NCI-H1436 treated with DMSO at 0.1 percent for 48 hours (cell line): ENCODE data around the gene MXI1.

Experiments
- DNase-seq: peaks from one replicate; lab custom pipeline; 2025; lab: John Stamatoyannopoulos, UW

MXI1 gene

DNA sequence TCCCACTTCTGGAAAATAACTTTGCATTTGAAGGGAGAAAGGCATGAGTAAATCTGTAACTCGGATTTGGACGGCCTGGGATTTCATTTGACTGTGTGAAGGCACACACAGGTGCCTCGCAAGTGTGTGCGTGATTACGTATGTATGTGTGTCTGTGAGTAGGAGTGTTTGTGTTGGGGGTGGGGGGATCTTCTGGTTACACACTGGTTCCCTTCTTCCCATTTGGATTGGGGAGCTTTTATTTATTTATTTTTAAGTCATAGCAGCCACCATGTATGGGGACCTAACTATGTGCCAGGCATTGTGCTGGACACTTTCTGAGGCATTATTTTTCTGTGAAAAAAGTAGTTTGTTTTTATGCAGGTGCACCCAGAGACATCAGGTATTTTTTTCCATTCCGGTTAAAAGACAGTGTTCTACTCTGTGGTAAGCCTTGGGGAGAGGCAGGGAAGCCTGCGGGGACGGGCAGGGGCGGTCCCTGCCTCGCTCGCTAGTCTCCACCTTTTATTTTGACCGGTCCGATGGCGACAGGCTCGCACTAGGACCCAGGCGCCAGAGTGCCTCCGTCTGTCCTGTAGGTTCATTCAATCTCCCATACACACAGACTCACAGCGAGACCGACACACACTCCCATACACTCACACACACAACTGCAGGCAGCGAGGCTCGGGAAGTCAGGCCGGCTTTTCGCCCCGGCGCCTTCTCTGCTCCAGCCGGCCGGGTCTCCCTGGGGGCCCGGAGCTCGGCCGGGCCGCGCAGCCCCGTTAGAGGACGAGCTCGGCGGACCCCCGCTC, at the start of gene MXI1:
Gene MXI1, plus strand, starts transcription at position 595 of the 794 bp plus-strand sequence. CDS start 204 bp downstream, outside the sequence.
- no peak for DNase-seq

DNA sequence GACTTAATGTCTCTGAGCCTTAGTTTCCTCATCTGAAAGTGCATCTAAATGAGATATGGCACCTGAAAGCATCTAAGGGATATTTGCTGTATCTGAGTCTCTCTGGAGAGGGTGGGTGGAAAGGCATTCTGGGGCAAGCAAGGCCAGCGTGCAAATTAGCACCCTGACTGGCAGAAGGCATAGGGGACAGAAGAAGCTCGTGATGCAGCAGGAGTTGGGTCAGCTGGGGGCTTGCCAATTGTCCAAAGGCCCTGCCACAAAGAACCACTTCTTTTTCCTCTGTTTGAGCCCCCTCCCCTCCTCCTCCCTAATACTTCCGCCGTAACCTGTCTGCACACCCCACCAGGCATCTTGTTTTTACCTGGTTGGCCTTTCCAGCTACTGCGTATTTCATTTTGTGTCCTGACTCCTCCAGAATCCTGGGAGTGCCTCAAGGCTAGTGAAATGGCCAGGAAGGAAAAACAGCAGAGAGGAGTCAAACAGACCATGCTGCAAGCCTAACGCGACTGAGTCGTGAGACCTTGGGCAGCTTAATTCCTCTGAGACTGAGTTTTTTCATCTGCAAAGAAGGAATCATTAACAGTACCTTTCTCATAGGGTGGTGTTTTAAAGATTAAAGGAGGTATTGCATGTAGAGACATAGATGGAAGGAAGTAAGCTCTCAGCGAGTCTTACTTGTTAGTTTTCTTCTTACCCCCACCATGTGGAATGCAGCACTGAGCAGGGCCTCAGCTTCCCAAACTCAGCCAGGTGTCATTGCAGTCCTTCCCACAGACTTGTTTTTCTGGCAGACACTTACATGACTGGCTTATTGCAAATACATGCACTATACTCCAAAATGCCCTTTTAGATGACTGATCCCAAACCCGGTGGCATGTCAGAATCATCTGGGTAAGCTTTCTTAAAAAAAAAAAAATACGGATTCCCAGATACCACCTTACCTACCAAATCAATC, 49.1 kb upstream of the MXI1 start:
- DNase-seq = no peak

DNA sequence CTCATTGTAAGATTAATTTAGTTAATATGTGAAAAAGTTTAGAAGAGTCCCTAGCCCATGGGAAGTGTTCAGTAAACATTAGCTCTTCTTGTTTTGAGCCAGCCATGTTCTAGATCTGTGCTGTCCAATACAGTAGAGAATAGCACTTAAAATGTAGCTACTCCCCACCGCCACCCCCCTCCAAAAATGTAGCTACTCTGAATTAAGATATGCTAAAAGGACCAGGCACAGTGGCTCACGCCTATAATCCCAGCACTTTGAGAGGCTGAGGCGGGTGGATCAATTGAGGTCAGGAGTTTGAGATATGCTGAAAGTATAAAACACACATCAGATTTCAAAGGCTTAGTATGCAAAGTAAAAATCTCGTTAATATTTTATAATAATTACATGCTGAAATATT, 47.3 kb upstream of the MXI1 start:
- DNase-seq = no peak

DNA sequence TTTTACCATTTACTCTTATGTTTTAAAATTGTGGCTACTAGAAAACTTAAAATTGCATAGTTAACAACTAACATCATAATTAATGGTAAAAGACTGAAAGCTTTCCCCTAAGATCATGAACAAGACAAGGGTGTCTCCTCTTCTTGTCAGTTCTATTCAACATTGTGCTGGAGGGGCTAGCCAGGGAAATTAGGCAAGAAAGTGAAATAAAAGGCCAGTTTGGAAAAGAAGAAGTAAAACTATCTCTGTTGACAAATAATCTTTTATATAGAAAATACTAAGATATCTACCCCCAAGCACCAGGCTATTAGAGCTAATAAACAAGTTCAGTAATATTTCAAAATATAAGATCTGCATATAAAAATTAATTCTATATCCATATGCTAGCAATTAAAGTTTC, 46.9 kb upstream of the MXI1 start:
- DNase-seq = no peak

DNA sequence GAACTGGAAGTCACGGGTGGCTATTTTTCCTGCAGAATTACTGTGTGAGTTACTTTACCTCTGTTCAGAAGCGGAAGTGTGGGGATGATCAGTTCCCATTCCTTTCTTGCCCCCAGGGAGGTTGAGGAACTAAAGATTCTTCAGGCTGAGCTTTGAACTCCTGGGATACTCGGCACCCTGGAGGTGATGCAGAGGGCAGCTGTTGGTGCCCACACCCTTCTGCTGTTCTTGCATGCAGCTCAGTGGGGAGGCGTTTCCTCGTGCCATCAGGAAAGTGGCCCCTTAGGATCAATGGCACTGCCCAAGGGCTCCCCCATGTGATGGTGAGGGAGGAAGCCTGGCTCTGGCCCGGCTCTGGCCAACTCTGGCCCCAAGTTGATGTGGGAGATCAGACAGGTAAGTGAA, 44.7 kb upstream of the MXI1 start:
- DNase-seq = no peak

DNA sequence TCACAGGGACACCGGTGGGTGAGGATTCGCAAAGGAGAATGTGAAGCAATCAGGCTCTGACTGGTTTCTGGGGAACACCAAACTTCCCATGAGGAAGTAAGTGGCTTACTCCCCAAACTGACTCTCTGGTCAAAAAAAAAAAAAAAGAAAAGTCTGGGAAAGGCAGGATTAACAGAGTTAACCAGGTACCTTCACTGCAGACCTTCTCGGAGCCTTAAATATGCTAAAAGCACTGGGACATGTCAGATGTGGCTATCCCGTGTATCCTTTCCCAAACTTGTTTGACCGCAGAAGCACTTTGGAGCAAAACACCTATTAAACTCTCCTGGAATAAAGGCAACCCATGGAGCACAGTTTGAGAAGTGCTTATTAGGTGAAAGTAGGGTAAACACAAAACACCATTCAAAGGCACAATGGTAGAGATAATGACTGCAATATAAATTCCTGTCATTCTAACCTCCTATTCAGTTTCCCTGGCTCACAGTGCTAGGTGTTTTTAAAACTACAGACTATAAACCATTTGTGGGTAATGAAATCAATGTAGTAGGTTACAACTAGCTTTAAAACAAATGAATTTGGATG, 44.1 kb upstream of the MXI1 start:
- DNase-seq = no peak

DNA sequence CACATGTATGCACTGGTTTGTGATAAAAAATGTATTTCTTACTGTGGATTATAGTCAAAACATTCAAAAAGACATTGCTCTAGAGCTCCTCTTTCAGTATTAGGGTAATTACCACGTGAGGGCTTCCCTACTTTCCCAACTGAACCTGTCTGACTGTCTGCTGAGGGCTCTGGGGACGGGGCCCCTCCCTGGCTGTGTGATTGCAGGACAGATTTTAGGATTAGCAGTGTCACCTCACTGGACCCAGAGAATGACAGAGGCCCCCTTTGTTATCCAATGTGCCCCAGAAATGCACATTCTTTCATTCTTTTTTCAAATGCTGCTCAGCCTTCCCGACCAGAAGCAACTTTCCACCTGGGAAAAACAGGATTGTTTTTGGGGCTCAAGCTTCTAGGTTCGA, 43.6 kb upstream of the MXI1 start:
- DNase-seq = no peak

DNA sequence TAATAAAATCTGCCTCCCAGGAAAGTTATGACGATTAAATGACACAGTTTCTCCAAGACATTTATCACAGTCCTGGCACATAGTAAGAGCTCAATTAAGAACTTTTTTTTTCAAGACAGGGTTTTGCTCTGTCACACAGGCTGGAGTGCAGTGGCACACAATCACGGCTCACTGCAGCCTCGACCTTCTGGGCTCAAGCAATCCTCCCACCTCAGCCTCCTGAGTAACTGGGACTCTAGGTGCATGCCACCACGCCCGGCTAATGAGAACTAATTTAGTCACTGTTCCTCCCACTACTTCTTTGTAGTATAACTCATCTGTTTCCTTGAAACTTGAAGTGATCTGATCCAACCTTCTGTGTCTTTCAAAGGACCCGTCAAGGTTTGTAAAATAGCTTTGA, 42.2 kb upstream of the MXI1 start:
- DNase-seq = no peak

DNA sequence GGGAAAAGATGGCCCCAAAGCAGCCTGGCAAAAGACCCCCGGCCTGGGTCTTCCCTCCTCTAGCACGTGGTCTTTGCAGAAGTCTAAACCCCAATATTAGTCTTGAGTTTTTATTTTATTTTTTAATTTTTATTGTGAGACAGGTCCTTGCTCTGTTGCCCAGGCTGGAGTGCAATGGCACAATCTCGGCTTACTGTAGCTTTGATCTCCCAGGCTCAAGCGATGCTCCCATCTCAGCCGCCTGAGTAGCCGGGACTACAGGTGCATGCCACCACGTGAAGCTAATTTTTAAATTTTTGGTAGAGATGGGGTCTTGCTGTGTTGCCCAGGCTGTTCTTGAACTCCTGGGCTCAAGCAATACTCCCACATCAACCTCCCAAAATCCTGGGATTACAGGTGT, 40.3 kb upstream of the MXI1 start:
- DNase-seq = no peak

DNA sequence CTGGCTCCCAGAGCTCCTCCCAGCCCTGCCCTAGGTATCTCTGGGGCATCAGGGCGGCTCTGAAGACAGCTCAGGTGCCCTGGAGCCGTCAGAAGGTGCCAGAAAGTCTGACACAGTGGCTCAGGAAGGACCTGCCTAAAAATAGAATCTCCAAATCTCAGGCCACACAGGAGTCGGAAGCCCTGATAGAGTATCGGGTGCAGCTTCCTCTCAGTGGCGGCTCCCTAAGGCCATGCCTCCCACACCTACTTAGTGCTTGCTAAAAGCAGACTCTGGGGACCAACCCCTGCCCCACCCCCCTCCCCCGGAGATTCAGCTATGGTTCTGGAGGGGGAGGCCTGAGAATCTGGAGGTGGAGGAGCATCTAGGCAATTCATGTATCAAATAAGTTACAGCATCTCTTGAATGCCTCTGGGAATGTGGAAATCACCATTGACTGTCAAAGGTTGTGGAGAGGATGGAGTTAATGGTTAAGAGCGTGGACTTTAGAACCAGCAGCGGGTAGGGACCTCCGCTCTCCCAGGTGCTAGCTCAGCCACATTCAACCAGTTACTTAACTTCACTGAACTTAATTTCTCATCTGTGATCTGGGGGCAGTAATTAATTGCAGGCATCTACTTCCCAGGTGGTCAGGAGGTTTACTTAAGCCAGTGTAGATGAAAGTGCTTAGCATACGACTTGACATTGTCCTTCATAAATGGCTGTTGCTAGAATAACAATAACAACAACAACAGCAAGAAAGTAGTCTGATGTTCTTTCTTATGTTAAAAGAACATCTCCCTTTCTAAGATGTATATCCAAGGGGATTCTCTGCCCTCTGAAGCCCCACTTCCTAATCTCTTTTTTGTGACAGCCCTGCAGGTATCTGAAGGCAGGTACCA, 38.6 kb upstream of the MXI1 start:
- DNase-seq = no peak

DNA sequence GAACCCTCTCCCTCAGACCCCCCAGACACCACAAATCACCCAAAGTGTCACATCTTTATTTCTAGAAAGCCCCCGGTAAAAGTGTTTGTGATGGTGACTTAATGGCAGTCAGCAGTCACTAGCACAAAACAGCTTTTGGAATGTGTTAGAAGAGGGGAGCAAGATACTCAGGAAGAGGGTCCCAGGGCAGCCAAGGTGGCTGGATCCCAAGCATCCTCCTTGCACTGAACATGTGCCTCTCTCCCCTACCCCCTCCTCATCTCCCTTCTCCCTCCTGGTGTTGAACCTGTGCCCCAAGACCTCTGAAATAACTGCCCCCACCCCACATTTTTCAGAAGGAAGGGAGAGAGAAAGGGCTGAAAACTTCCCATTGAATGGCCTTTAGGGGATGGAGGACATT, 37.8 kb upstream of the MXI1 start:
- no peak for DNase-seq

DNA sequence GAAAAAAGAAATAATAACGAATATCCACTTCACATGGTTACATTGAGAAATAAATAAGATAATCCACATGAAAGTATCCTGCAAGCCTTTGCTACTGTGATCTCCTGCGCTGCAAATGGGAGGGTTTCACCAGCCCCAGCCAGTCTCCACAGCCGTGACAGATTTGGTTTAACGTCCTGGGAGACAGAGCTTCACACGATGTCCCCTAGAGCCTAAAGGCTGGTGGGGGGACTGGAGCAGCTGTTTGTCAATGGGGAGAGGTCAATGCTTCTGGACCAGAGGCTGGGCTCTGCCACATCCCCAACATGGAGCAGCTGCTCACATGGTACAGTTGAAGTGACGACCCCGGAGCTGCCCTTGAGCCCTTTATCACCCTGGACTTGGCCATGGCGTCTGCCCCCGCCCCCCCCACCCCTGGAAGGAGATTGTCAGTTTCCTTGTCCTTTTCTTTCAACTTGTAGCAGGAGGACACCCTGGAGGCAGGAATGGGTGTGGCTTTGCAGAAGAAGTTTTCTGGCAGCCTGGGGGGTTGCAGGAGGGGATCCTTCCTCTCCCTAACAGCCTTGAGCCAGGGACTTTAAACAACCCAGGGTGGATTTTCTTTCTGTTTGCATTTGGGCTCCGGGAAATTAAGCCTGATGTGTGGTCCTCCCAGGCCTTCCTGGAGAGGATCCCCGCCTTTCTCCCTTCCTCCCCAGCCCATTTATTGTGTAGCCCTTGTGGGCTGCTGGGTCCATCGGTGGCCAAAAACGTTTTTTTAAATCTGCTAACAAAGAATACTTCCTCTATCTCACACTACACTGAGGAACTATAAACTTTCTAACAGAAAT, 37.0 kb upstream of the MXI1 start:
- no peak for DNase-seq

DNA sequence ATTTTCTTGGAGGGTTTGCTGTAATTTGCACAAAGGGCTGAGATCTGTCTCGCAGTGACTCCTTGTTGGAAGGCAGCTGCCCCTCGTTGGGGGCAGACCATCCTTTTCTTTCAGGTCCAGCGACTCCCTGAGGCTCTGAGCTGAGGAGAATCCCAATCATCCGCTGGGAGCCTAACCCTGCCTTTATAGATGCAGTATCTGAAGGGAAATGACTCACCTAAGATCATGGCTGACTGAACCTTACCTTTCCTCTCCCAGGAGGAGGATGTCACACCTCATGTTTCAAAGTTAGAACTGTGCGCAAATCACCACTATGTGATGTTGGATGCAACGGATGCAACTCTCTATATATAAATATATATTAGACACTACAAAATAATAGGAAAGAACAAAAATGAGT, 36.4 kb upstream of the MXI1 start:
- DNase-seq = no peak

DNA sequence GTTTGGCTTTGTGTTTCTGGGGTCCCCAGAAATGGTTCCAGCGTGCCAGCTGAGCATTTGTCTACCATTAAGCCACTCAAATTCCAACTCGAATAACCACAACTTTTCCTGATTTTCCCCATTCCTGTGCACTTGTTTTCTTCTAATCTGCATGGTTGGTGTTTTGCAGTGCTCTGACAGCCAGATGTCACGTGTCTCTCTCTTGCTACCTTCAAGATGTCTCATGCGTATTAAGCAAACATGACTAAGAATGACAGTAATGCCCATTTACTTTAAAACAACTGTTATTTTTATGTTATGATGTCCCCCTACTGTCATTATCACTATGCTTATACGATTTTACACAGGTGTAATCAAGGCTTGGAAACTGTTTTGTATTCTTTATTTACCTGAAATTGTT, 35.2 kb upstream of the MXI1 start:
- DNase-seq = no peak

DNA sequence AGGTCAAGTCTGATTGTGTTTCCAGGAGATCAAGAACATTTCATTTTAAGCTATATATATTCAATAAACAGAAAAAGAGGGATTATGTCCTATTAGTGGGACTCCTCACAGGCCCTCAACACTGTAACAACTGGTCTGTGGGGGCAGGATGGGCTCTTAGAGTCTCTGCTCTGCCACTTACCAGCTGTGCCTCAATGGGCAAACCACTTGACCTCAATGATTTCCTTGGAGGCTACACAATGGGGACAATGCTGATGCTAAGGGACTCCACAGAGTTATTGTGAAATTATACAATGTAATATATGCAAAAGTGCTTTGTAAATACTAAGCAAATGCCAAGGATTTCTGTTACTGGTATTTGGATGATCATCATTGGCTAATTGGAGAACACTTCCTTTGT, 33.2 kb upstream of the MXI1 start:
- no peak for DNase-seq

DNA sequence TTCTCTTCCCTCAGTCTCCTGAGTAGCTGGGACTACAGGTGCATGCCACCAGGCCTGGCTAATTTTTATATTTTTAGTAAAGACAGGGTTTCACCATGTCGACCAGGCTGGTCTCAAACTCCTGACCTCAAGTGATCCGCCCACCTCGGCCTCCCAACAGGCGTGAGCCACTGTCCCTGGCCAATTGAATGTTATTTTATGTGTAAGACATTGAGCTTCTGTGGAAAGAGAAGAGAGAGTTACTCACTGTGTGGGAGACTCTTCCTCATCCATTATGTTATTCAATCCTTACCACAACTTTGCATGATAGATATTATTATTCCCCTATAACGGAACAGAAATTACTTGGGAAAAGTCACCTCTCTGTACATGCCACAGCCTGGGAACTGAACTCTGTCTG, 32.6 kb upstream of the MXI1 start:
- DNase-seq = no peak

DNA sequence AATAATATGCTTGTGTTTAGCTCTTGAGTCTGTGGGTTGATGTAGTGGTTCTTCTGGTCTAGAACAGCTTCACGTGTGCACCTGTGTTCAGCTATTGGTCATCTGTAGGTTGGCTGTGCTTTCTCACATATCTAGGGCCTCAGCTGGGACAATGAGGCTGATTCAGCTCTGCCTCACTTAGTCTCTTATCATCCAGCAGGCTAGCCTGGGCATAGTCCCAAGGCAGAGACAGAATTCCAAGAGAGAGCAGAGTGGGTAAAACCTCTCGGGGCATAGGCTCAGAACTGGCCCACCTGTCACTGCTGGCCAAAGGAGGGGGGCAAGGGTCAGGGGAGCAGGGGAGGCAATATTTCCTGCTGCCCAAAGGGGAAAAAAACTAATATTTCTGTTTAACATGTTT, 32.0 kb upstream of the MXI1 start:
- no peak for DNase-seq

DNA sequence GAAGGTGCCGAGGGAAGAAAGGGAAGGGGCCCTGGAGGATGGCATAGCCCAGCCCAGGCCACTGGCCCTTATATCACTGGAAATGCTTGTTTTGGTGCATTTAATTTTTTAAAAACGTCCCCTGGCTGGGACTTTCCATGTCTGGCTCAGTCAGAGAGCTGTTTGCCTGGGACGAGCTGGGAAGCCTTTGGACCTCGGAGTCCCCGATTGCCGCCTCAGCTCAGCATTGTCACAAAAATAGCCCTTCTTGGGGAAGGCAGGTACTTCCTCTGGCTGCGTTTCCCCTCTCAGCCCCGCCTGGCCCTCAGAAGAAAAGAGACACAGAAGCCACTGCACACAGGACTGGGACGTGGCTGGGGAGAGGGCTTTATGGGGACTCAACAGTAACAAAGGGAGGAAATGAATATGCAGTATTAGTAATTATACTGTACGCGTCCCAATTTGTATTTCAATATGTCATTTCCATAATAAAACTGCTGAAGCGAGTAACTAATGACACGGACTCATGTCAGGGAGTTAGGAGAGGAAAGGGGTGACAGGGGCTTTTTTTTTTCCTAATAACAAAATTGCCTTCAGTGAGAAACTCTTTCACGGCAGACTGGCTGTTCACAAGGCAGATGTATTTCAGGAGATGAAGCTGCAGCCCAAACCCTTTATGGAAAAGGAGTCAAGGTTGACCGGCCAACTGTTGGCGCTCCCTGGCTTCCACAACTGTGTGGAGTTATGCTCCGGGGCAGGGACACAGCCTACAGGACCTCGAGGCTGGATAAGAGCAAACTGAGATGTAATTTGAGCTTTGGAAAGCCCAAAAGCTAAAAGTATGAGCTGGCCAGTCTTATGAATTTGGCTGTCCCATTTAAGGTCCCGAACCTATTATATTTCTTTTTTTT, 31.0 kb upstream of the MXI1 start:
- DNase-seq = no peak

DNA sequence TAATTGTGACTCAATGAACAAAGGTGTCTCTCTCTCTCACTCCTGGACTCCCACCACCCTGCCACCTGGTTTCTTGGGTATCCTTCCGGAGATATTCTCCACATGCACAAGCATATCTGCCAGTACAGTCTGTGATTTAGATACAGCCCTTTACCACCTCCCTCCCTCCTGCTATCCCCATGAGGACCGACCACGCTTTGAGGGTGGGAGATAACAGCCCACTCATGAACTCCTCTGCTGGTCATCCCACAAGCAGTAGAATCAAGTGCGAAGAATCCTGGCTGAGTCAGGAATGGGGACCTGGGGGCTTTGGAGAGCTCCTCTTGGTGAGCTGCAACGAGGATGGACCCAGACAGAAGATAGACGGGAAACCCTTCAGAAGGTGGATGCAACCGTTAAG, 28.2 kb upstream of the MXI1 start:
- no peak for DNase-seq

DNA sequence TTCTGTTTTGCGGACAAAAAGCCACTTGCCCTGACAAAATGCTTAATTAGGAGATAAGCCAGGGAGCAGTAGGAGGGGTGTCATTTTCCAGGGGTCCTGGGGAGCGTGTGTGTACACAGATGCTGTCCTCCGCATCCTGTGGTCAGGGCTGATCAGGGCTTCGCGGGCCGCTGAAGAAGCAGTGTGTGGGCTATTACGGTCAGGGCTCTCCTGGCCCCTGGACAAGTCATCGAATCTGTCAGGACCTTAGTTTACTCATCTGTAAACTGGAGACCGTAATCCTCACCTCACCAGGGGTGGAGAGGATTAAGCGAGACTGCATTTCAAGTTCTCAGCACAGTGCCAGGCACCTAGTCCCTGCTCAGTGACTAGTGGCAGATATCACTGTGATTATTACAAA, 26.0 kb upstream of the MXI1 start:
- DNase-seq = no peak
